Psoas muscle (tissue), 8 donors: Measurements from ENCODE around the gene ELOA2. TPM values are rescaled to one million over a fixed set of nuclear protein-coding genes. Genes with fewer than 3 reads are reported as not detected.

ENCODE experiments used
- ATAC-seq, 4 donors: fragments of 200-7000 bp; cut with Tn5 transposase; one replicate each; pipeline ENCODE4 v1.9.1; 2020; ENCODE audit warnings: moderate library complexity in 3 of 4, mild to moderate bottlenecking in 2 of 4
- DNase-seq, 2 donors: peaks; one replicate each; pipeline ENCODE4 v3.0.0-alpha.2; 2020
- H3K27ac ChIP-seq: fragments of 200-600 bp; one replicate; pipeline ENCODE4 v1.8.0; 2022
- H3K27me3 ChIP-seq, 3 donors: fragments of 200-600 bp in 1 of 3; one replicate each; pipeline versions ENCODE4 v1.6.1 to v1.8.0; 2013 to 2022; ENCODE audit warnings: low read length in 2 of 3, mild to moderate bottlenecking in 2 of 3, moderate library complexity in 1 of 3; ENCODE audit not compliant: insufficient read depth in 3 of 3
- H3K36me3 ChIP-seq, 2 donors: fragments of 200-600 bp in 1 of 2; one replicate each; pipeline versions ENCODE4 v1.6.1 to v1.8.0; 2013 to 2022; ENCODE audit warnings: low read depth in 1 of 2, mild to moderate bottlenecking in 1 of 2, moderate library complexity in 1 of 2; ENCODE audit not compliant: insufficient read depth in 1 of 2
- H3K4me1 ChIP-seq: fragments of 200-600 bp; one replicate; pipeline ENCODE4 v1.8.0; 2022
- H3K4me3 ChIP-seq: fragments of 200-600 bp; one replicate; pipeline ENCODE4 v1.8.0; 2022; ENCODE audit warnings: mild to moderate bottlenecking
- H3K9me3 ChIP-seq: fragments of 200-600 bp; one replicate; pipeline ENCODE4 v1.8.0; 2022
- WGBS, 3 donors: extraction: QIAGEN DNeasy Blood & Tissue Kit; methylation state at CpG; one replicate each; pipeline versions ENCODE4 v1.1.6 to v1.1.7; 2013; 5-methylcytosine and 5-hydroxymethylcytosine counted together
- intact Hi-C, 2 donors: fragments of 100-400 bp; cut with DNase I; formaldehyde crosslinking; loops; one replicate each; pipeline versions ENCODE4 v1.11.0 to v1.14.2; 2022
- long read RNA-seq, 2 donors: library from polyadenylated mRNA; unstranded; transcript quantifications; one replicate each; pipeline ENCODE4 v2.0.0, GENCODE V29; 2021
- polyA plus RNA-seq, 3 donors: library from polyadenylated mRNA; stranded (reverse); fragments of 200-250 nt; gene quantifications; one replicate each; pipeline ENCODE4 v1.2.3, GENCODE V29; 2013
- total RNA-seq, 4 donors: library from RNA; stranded (reverse); fragmentation: NEBNext Ultra II Directional in 2 of 4; extraction: Animal tissue kit (Norgen Biotek cat#: 25700) in 2 of 4; gene quantifications; one replicate each; pipeline versions ENCODE4 v1.2.1 to v1.2.4, GENCODE V29; 2021 to 2023
- TF ChIP-seq, protein P1 (sequence below): fragments of 200-600 bp; IDR thresholded peaks from one replicate; pipeline ENCODE4 v1.8.0; 2022; ENCODE audit warnings: antibody characterized with exemption
- donor health status: healthy with polysubstance abuse.
- donor health status: DM: no; HTN: no; CAD: no; lungs with moderate emphysema.
- donor health status: Bipolar disorder and iron deficiency.
- donor health status: healthy.
- donor health status: DM: yes; HTN: yes; CAD: no.
- donor health status: DM: no; HTN: no; CAD: no.
- donor health status: DM: no; HTN: no; CAD: no.
- donor health status: DM: yes; HTN: yes; CAD: no.

The ELOA2 gene, protein sequence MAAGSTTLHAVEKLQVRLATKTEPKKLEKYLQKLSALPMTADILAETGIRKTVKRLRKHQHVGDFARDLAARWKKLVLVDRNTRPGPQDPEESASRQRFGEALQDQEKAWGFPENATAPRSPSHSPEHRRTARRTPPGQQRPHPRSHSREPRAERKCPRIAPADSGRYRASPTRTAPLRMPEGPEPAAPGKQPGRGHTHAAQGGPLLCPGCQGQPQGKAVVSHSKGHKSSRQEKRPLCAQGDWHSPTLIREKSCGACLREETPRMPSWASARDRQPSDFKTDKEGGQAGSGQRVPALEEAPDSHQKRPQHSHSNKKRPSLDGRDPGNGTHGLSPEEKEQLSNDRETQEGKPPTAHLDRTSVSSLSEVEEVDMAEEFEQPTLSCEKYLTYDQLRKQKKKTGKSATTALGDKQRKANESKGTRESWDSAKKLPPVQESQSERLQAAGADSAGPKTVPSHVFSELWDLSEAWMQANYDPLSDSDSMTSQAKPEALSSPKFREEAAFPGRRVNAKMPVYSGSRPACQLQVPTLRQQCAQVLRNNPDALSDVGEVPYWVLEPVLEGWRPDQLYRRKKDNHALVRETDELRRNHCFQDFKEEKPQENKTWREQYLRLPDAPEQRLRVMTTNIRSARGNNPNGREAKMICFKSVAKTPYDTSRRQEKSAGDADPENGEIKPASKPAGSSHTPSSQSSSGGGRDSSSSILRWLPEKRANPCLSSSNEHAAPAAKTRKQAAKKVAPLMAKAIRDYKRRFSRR
- total RNA-seq (under 1 TPM in 1 of 4 donors, not detected in 3; 0.06 TPM), polyA plus RNA-seq (under 1 TPM in 2 of 3 donors, not detected in 1; 0.04 to 0.07 TPM)
- long read RNA-seq, donor 1, result 0 reads
- long read RNA-seq, donor 2, result 0 reads

DNA sequence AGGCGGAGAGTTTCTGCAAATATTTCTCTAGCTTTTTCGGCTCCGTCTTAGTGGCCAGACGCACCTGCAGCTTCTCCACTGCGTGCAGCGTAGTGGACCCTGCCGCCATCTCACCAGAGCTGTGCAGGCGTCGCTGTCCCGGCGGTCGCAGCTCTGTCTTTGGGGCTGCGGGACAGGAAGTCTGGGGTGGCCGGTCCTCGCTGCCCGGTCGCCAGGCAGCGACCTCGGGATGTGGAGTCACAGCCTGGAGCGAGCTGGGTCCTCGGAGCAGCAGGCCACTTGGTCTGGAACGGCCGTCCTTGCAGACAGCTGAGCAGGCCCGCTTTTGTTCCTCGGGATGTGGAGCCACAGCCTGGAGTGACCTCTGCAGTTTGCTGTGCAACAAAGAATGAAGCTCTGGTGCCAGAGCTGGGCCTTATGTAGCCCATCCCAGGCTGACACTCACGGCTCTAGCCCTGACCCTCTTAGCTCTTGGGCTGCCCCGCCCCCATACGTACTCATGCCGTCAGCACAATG lies at the start of gene ELOA2:
TSS of gene ELOA2 (minus strand) at position 466 of the 516 bp plus-strand sequence. CDS start at position 109, 357 bp downstream.
- DNase-seq, result no peak

DNA sequence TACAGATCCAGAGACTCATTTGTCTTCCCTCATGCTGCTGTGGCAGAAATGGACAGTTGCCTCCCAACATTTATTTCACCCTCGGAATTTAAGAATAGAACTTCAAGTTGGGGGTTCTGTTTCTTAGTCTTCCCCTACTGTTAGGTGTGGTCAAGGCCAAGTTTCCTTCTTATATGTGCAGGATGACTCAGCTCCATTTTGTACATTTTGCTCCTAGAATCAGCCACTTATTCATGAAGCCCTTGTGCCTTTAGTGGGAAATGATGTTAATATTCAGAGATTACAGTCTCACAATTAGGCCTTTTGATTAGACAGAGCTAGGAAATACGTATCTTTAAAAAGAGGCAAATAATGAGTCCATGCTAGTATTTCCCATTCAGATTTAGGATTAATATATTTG lies 46.2 kb upstream of the ELOA2 start:
- Histone ChIP-seq H3K27ac (no peak overlapping the region), H3K9me3 (no peaks in the 10 kb centered on the region), H3K36me3 (no peaks in the 10 kb centered on the region), H3K4me1 (no peaks in the 10 kb centered on the region), H3K27me3 (no peaks in the 10 kb centered on the region), H3K4me3 (no peak overlapping the region)
- WGBS, 3 donors, result 92 to 95% (median 93%) methylated on average over 2 of the region's 2 CpGs
- intact Hi-C loops, result loop anchor here in 1 of 2 donors (10.0 kb wide), 1 partner anchor 333 kb away; no protein-coding TSS in a partner anchor
- TF ChIP-seq, protein P1, sequence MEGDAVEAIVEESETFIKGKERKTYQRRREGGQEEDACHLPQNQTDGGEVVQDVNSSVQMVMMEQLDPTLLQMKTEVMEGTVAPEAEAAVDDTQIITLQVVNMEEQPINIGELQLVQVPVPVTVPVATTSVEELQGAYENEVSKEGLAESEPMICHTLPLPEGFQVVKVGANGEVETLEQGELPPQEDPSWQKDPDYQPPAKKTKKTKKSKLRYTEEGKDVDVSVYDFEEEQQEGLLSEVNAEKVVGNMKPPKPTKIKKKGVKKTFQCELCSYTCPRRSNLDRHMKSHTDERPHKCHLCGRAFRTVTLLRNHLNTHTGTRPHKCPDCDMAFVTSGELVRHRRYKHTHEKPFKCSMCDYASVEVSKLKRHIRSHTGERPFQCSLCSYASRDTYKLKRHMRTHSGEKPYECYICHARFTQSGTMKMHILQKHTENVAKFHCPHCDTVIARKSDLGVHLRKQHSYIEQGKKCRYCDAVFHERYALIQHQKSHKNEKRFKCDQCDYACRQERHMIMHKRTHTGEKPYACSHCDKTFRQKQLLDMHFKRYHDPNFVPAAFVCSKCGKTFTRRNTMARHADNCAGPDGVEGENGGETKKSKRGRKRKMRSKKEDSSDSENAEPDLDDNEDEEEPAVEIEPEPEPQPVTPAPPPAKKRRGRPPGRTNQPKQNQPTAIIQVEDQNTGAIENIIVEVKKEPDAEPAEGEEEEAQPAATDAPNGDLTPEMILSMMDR, result no peak
- DNase-seq (no peak), ATAC-seq (no peak)

More for the DNA sequence above, at the start of gene ELOA2:
- TF ChIP-seq, protein P1, result no peak
- Histone ChIP-seq H3K27ac (no peak within 1 kb of the TSS), H3K4me1 (no peaks in the 10 kb centered on the region), H3K27me3 (no peaks in the 10 kb centered on the region), H3K36me3 (no peaks in the 10 kb centered on the region), H3K4me3 (no peak within 1 kb of the TSS), H3K9me3 (no peaks in the 10 kb centered on the region)
- 91 to 93% (median 92%) methylated on average over 28 to 29 of the region's 29 CpGs for WGBS, 3 donors
- ATAC-seq, result no peak
- intact Hi-C loops, result no loop called here

DNA sequence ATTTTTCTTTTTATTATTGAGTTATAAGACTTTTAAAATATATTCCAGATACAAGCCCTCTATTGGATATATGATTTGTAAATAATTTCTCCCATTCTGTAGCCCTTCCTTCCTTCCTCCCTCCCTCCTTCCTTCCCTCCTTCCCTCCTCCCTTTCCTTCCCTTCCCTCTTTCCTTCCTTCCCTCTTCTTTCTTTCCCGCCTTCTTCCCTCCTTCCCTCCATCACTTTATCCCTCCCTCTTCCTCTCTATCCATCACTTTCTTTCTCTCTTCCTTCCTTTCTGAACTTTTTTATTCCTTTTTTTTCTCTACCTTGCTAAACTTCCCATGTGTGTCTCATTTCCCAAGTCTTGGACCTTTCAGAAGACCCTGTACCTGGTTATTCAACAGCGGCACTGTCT lies 45.5 kb upstream of the ELOA2 start:
- Histone ChIP-seq H3K4me3 (no peak overlapping the region), H3K27ac (no peak overlapping the region), H3K4me1 (no peaks in the 10 kb centered on the region), H3K9me3 (no peaks in the 10 kb centered on the region), H3K36me3 (no peaks in the 10 kb centered on the region), H3K27me3 (no peaks in the 10 kb centered on the region)
- TF ChIP-seq, protein P1, result no peak
- ATAC-seq, result no peak
- intact Hi-C loops, result loop anchor here in 1 of 2 donors (10.0 kb wide), 1 partner anchor 334 kb away; no protein-coding TSS in a partner anchor
- 90 to 98% (median 97%) methylated on average over 2 of the region's 2 CpGs for WGBS, 3 donors
- DNase-seq, result no peak

DNA sequence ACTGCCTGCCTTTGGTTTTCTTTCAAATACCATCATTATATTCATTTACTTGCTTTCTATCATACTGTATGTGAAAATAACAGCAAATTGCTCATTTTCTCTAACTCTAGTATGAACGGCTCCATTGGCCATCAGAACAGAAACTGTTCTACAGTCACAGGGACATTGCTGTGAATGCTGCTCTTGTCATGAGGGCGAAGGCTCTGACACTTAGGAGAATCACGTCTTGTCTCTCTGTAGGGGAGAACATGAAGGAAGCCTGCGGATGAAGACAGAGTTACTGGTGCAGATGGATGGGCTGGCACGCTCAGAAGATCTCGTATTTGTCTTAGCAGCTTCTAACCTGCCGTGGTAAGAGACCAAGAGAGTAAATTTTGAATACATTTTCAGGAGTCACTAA lies 41.7 kb upstream of the ELOA2 start:
- Histone ChIP-seq H3K9me3 (no peaks in the 10 kb centered on the region), H3K4me3 (no peak overlapping the region), H3K4me1 (no peaks in the 10 kb centered on the region), H3K27ac (no peak overlapping the region), H3K36me3 (no peaks in the 10 kb centered on the region), H3K27me3 (peaks cover 0 to 1% (median 0%) of the 10 kb centered on the region in 3 donors)
- DNase-seq (no peak), ATAC-seq (no peak)
- TF ChIP-seq, protein P1, result no peak
- WGBS, 3 donors, result 88 to 90% (median 89%) methylated on average over 7 of the region's 7 CpGs
- intact Hi-C loops, result no loop called here
